ENCODE data around the gene SLC43A3. TPM values are rescaled to one million over a fixed set of nuclear protein-coding genes. Genes with fewer than 3 reads are reported as not detected.

The SLC43A3 gene
- total RNA-seq, 1 experiment from 2014 or later, result 8.6 TPM

DNA sequence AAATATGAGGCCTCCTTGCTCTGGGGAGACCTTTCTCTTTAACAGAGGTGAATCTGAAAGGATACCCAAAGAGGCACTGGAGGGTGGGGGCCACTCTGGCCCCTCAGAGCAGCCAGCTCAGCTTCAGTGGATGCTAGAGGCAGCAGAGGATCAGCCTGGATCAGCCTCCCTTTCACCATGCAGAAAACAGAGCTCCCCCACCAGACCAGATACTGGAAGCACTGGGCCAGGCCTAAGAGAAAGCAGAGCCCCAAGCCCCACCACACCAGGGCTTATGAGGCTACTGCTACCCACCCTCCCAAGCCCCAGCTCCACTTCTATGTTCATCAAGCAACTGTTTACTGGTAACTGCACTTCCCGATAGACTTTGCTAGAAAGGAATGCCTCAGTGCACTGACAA, 4.0 kb upstream of the SLC43A3 start:
- intact Hi-C loops (cut with micrococcal nuclease; ENCODE audit: unreplicated experiment), result no loop called here
- H3K4me1 ChIP-seq (ENCODE audit: control insufficient read depth, insufficient read depth, low read length), result peaks cover 8% of the 10 kb centered on the region
- no peak overlapping the region for H3K4me3 ChIP-seq (ENCODE audit: low read depth in 2 of 2, low read length in 2 of 2)
- DNase-seq (ENCODE audit: low read depth, low spot score), result no peak
- no peak; the same call in 1 of the 2 replicates for ATAC-seq
- TF ChIP-seq POLR2AphosphoS5 (IDR thresholded peaks at IDR 0.05; ENCODE audit: low read depth, low read length), result no peak
- TF ChIP-seq SIN3A (IDR thresholded peaks at IDR 0.05; ENCODE audit: borderline replicate concordance, insufficient read depth, low read depth, low read length), result no peak
- no peak for TF ChIP-seq TCF7L2 (IDR thresholded peaks at IDR 0.05; ENCODE audit: low read depth, low read length)
- TF ChIP-seq, protein P1, sequence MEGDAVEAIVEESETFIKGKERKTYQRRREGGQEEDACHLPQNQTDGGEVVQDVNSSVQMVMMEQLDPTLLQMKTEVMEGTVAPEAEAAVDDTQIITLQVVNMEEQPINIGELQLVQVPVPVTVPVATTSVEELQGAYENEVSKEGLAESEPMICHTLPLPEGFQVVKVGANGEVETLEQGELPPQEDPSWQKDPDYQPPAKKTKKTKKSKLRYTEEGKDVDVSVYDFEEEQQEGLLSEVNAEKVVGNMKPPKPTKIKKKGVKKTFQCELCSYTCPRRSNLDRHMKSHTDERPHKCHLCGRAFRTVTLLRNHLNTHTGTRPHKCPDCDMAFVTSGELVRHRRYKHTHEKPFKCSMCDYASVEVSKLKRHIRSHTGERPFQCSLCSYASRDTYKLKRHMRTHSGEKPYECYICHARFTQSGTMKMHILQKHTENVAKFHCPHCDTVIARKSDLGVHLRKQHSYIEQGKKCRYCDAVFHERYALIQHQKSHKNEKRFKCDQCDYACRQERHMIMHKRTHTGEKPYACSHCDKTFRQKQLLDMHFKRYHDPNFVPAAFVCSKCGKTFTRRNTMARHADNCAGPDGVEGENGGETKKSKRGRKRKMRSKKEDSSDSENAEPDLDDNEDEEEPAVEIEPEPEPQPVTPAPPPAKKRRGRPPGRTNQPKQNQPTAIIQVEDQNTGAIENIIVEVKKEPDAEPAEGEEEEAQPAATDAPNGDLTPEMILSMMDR (IDR thresholded peaks at IDR 0.05), result no peak
- TF ChIP-seq, protein P2, sequence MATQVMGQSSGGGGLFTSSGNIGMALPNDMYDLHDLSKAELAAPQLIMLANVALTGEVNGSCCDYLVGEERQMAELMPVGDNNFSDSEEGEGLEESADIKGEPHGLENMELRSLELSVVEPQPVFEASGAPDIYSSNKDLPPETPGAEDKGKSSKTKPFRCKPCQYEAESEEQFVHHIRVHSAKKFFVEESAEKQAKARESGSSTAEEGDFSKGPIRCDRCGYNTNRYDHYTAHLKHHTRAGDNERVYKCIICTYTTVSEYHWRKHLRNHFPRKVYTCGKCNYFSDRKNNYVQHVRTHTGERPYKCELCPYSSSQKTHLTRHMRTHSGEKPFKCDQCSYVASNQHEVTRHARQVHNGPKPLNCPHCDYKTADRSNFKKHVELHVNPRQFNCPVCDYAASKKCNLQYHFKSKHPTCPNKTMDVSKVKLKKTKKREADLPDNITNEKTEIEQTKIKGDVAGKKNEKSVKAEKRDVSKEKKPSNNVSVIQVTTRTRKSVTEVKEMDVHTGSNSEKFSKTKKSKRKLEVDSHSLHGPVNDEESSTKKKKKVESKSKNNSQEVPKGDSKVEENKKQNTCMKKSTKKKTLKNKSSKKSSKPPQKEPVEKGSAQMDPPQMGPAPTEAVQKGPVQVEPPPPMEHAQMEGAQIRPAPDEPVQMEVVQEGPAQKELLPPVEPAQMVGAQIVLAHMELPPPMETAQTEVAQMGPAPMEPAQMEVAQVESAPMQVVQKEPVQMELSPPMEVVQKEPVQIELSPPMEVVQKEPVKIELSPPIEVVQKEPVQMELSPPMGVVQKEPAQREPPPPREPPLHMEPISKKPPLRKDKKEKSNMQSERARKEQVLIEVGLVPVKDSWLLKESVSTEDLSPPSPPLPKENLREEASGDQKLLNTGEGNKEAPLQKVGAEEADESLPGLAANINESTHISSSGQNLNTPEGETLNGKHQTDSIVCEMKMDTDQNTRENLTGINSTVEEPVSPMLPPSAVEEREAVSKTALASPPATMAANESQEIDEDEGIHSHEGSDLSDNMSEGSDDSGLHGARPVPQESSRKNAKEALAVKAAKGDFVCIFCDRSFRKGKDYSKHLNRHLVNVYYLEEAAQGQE (IDR thresholded peaks at IDR 0.05; ENCODE audit: insufficient read depth in 1 of 2, low read depth in 2 of 2, low read length in 1 of 2), result no peak
- H3K36me3 ChIP-seq (ENCODE audit: control insufficient read depth, insufficient read depth, low read length), result no peaks in the 10 kb centered on the region
- no peak overlapping the region for H3K27ac ChIP-seq (ENCODE audit: low read length)
- POLR2A ChIA-PET, result no interaction called here
- no peaks in the 10 kb centered on the region for H3K9me3 ChIP-seq (ENCODE audit: control insufficient read depth, insufficient read depth, low read depth, low read length)
- in situ Hi-C loops (cut with HindIII; ENCODE audit: low pct_unique_long_range_greater_than_20kb, low sequenced_read_pairs), result no loop called here
- BruUV-seq (replicated peaks), result no TSS peak
- CTCF ChIA-PET, result interaction anchor here (0.7 to 1.1 kb wide), 2 partner anchors 46 to 62 kb away, joined by 3 read pairs; no protein-coding TSS in a partner anchor
- H3K27me3 ChIP-seq (ENCODE audit: control insufficient read depth, insufficient read depth, low read length), result 0 out of 2 replicates have a peak, but pooled peaks cover 6% of the 10 kb centered on the region

DNA sequence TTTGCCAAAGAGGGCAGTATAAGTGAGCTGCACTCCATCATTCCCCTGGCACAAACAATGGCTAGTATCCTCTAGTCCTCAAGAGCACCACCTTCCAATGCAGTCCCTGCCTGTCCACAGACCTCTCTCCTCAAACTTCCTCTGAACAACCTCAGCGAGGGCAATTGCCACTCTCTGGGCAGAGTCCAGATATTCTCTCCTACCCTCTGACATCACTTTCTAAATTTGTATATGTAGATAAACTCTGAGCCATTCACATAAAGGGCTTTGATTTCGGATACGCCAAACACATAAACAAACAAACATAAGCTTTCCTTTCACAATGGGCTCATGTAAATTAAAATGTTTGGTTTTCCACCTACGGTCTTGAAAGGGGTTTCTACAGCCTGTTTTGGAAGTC, 3.0 kb upstream of the SLC43A3 start:
- in situ Hi-C loops (cut with HindIII; ENCODE audit: low pct_unique_long_range_greater_than_20kb, low sequenced_read_pairs), result no loop called here
- no peaks in the 10 kb centered on the region for H3K9me3 ChIP-seq (ENCODE audit: control insufficient read depth, insufficient read depth, low read depth, low read length)
- no peak overlapping the region for H3K27ac ChIP-seq (ENCODE audit: low read length)
- peaks cover 8% of the 10 kb centered on the region for H3K4me1 ChIP-seq (ENCODE audit: control insufficient read depth, insufficient read depth, low read length)
- intact Hi-C loops (cut with micrococcal nuclease; ENCODE audit: unreplicated experiment), result no loop called here
- H3K36me3 ChIP-seq (ENCODE audit: control insufficient read depth, insufficient read depth, low read length), result no peaks in the 10 kb centered on the region
- ATAC-seq (no peak), DNase-seq (ENCODE audit: low read depth, low spot score) (no peak)
- H3K4me3 ChIP-seq (ENCODE audit: low read depth in 2 of 2, low read length in 2 of 2), result no peak overlapping the region
- no TSS peak for BruUV-seq (replicated peaks)
- TF ChIP-seq SIN3A (IDR thresholded peaks at IDR 0.05; ENCODE audit: borderline replicate concordance, insufficient read depth, low read depth, low read length), result no peak
- TF ChIP-seq TCF7L2 (IDR thresholded peaks at IDR 0.05; ENCODE audit: low read depth, low read length), result no peak
- no peak for TF ChIP-seq POLR2AphosphoS5 (IDR thresholded peaks at IDR 0.05; ENCODE audit: low read depth, low read length)
- TF ChIP-seq, protein P1 (IDR thresholded peaks at IDR 0.05), result no peak
- TF ChIP-seq, protein P2 (IDR thresholded peaks at IDR 0.05; ENCODE audit: insufficient read depth in 1 of 2, low read depth in 2 of 2, low read length in 1 of 2), result no peak
- ChIA-PET CTCF (interaction anchor here (0.7 to 1.1 kb wide), 2 partner anchors 47 to 63 kb away, joined by 3 read pairs; no protein-coding TSS in a partner anchor), POLR2A (no interaction called here)
- H3K27me3 ChIP-seq (ENCODE audit: control insufficient read depth, insufficient read depth, low read length), result 0 out of 2 replicates have a peak, but pooled peaks cover 6% of the 10 kb centered on the region

All from Panc1 (cell line).